GM19395 (cell line): ENCODE data around the gene NEK7.
"Not testable (repeated sequence)": the region's sequence is repeated elsewhere in the genome, so short reads cannot be mapped to it uniquely, and the experiment has no call there.

ENCODE experiments used
- ATAC-seq: cut with Tn5 transposase; IDR thresholded peaks from one replicate; pipeline ENCODE4 v1.9.1; 2021; ENCODE audit warnings: mild to moderate bottlenecking, moderate library complexity; ENCODE audit not compliant: unreplicated experiment

Gene NEK7

DNA sequence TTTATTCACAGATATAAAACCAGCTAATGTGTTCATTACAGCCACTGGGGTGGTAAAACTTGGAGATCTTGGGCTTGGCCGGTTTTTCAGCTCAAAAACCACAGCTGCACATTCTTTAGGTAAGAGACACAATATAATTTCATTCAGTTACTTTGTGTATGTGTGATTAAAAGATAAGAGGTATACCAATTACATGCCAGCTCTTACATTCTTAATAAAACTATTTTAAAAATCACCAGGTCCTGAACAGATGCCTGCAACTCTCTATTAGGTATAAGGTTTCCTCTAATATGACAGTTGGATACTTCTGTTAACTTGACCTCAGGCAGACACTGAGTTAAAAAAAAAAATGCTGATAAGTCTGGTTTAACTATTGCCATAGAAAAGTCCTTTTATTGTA lies 122.1 kb downstream of the NEK7 start:
- ATAC-seq = no peak

DNA sequence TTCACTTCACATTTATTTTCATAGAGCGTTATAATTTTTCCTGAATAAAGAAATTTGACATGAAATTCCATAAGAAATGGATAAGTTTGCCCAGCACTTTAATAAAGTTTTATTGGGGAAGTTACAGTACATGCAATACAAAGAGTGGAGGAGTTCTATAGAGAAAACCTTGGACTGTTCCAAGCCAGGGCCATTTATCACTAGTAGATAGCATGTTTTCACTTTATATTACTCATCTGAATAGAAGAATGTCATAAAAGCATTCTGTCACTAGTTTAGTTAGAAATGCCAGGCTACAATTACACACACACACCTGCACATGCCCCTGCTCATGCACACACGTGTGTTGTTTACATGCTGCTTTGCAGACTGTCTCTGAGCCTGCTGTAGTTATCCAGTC lies 123.3 kb downstream of the NEK7 start:
- ATAC-seq = no peak

DNA sequence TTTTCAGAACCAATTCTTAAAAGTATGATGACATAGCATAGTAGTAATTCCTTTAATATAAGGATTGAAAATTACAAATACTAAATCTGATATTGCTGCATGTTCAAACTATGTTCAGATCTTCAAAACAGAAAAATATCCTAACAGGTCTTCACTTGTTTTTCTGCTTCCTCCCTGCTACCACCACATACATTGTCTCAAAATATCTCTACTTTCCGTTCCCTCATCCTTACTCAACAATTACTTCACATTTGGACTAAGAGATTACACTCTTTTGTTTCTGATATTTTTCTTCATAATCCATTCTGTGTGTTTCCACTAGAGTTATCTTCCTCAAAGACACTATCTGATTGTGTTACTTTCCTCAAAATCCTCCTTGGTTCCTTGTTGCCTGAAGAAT lies 125.1 kb downstream of the NEK7 start:
- ATAC-seq = no peak

DNA sequence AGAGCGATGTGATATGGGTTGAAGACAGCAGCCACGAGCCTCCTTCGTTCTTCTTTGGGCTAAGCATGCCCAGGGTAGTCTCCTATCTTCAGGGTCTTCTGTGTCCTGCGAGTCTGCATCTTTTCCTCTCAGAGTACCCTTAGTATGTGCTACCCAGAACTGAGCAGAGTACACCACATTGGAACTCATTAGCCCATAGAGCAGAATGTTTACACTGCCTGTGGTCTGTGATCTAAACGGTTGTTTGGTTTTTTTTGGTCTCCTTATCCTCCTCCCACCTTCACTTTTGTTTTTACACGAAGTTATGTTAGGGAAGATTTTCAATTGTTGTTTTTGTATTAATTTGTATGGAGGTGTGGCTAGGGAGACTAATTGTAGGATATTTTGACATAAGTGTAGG lies 126.4 kb downstream of the NEK7 start:
- peak; percentile 73 for ATAC-seq

DNA sequence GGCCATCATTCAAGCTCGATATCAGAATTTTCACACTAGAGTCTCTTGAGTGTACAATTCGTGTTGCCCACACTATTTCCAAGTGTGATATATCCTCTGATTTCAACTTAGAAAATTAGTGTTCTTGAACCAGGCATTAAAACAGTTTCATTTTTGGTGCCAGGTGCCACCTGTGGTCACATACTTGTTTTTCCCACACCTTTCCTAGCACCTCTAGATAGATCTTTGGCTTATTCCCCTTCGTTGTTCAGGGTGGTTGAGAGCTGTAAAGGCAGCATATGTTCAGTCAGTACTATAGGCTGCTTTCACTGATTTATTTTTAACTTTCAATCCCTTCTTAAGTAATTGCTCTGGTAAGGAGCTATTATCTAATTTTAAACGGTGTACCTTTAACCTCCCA lies 131.1 kb downstream of the NEK7 start:
- ATAC-seq = no peak

DNA sequence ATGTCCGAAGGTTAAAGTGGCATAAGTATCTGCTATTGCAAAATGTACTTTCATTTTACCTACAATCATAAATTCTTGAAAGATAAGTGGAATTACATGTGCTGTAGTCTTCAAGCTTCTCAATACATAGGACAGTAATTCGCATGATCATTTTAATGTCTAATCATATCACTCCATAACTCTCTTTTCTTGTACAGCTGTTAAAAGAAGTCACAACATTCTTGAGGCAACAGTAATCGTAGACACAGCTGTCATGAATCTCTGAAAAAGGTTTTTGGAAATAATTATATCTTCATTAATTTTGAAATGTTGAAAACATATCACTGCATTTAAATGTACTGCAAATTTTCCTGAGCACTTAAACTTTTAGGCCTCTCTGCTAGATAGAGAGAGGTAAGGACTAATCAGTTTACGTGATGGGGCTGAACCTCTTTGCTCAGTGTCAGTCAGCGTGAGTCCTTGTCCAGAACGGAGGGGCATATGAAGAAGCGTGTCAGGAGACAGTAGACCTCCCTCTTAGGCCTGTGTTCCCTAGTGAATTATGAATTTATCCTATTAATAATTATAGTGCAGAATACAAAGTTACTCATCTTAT lies 133.4 kb downstream of the NEK7 start:
- no peak for ATAC-seq

DNA sequence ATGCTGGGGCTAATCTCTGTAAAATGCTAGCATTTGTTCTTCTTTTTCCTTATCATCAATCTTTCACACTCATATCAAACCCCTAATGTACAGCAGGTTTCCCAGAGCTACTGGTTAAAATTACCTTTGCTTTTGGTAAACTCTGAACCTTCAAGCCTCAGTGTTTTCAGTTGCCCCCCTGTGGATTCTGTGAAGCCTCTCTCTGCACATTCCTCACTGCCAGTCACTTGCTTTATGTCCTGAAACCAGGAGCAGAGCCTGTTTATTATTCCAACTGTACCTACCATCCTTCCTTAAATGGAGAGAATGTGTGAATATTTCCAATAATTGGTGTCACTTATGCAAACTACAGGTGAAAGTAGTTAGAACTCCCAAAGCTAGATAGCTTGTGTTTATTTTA lies 134.2 kb downstream of the NEK7 start:
- no peak for ATAC-seq

DNA sequence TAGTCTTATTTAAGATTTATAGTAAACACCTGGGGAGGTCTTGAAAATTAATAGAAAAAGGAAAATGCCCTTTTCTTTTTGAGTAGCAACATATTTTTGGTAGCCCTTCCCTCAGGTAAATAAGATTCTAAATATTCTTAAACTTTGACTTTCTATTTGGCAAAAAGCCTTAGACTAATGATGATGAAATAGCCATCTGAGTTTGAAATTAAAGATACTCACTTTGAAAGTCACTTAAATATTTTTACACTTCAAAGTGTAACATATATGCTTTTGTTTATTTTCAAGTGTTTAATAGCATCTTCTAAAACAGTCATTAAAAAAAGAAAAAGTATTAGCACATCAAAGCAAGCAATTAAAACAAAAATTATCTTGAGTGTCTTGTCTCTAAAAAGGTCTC lies 135.1 kb downstream of the NEK7 start:
- no peak for ATAC-seq

DNA sequence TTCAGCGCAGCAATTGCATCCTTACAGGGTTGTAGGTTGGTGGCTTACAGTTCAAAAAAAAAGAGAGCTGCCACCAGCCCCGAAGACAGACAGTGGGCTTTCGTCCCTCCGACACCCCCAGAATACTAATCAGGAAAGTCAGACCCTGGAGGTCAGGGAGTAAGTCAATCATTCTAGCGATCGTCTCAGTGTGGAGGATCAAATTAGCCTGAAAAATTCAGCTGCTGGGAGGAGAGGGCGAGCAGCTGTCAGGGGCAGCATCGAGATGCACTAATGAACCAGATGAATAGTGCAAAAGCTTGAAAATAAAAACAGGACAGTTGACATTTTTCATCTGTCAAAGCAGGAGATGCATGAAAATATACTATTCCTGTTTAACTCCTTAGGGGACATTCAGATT lies 138.4 kb downstream of the NEK7 start:
- no peak for ATAC-seq

DNA sequence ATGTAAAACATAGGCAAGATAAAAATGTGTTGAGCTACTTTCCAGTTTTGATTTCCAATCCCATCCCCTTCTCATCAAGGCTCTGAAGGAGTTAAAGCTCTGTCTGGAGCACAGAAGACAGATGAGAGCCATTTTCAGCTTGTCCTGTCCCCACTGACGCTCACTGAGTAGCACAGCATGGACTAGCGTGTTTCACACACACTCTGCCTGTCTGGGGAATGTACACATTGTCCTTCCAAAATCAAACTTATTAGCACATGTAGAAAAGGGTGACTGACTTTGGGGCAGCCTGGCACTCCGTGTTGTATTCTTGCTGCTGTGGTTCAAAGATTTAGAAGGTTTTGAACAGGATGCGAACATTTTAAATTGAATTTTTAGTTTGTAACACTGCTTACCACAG lies 139.2 kb downstream of the NEK7 start:
- ATAC-seq = no peak

DNA sequence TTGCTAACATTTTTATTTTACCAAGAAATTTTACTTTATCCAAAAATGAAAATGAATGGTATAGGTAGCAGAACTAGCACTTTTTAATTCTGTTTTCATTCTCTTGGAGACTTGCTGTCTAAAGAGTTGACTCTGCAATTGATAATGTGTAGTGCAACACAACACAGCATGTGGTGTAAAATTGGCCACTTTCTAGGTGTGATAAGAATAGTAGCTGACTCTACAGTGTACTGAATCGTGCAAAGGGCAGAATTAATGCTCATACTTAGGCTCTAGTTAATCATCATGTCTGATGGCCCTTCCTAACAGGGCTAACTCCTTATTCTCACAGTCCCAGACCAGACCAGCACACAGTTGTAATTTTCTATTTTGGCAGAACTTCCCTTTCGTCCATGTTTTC lies 140.5 kb downstream of the NEK7 start:
- no peak for ATAC-seq

DNA sequence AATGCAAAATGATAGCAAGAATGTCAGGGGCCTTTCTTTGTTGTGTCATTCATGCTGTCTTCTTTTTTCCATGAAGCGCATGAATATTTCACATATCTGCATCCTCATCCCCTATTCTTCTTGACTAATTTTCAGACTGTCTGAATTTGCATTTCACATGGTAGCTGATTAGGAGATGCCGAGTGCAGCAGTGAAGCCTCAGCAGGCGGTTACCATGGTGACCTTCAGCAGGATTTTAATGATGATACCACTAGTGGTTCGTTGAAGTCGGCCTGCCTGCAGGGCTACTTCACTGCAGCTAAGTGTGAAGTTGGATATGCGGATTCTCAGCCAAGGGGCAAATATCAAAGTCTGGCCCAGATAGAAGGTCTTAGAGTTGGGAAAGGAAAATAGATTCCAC lies 141.8 kb downstream of the NEK7 start:
- no peak for ATAC-seq

DNA sequence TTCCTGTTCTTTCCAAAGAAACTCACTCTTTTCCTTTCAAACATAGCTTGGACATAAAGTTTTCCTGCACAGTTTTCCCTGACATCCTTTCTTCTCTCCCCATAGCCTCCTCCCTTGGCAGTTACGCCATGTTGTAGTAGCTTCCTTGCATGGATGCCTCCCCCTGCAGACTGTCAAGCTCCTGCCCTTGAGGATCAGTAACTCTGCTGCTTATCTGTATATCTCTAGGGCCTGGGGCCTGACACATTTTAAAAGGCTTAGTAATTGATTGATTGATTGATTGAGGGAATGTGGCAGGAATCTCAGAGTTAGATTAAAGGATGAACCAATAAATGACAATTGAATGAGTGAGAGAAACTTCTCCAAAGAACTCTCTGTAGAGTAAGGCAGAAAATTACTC lies 143.7 kb downstream of the NEK7 start:
- ATAC-seq = no peak

DNA sequence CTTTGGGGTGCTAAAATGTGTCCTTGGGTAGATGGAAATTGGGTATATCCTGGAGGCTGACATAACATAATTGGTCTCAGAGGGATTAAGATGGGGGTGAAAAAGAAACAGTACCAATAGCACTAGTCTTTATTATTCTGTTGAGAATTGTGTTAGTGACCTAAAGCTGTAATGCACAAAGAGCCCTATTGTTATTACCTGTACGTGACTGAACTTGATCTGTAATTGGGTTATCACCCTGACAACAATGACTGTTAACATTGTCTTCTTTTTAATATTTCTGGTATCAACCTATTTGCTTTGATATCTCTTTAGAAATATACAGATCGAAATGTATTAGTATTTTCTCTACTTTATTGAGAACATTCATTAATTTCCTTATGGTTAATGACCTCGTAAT lies 147.6 kb downstream of the NEK7 start:
- no peak for ATAC-seq

DNA sequence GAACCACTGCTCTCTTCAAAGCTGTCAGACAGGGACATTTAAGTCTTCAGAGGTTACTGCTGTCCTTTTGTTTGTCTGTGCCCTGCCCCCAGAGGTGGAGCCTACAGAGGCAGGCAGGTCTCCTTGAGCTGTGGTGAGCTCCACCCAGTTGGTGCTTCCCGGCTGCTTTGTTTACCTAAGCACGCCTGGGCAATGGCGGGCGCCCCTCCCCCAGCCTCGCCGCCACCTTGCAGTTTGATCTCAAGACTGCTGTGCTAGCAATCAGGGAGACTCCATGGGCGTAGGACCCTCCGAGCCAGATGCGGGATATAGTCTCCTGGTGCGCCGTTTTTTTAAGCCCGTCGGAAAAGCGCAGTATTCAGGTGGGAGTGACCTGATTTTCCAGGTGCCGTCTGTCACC lies 158.0 kb downstream of the NEK7 start:
- ATAC-seq = not testable (repeated sequence)

DNA sequence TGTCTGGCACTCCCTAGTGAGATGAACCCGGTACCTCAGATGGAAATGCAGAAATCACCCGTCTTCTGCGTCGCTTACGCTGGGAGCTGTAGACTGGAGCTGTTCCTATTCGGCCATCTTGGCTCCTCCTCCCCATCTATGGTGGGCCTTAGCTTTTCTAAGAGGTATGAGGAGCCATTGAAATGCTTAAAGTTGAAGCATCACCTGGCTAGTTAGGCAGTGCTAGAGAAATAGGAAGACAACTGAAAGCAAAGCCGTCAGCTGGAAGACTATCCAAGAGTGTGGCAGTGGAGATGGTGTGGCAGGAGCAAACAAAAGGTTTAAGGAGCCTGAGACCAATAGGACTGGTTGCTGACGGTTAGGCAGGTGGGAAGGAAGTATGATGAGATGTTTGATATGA lies 158.5 kb downstream of the NEK7 start:
- ATAC-seq = not testable (repeated sequence)

DNA sequence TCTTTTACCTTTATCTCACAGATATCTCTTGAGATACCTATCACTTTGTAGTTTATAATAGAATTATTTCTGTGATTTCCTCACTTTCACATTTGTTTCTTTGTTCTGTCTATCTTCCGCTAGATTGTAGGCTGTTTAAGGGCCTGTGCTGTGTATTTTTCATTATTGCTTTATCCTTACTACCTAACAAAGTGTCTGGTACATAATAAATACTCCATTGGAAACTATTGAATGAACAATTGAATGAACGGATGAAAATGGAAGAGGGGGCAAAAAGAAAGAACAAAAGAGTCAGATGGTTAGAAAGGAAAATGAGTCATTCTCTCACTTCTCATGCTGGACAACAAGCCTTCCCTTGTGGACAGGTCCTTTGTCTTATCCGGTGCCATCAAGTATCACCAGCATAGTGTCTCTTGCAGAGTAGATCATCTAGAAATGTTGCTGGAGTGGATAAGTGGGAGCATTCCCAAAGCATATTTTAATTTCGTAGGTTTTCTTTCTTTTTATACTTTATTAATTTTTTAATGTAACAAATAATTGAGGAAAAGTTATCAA lies 159.8 kb downstream of the NEK7 start:
- no peak for ATAC-seq

DNA sequence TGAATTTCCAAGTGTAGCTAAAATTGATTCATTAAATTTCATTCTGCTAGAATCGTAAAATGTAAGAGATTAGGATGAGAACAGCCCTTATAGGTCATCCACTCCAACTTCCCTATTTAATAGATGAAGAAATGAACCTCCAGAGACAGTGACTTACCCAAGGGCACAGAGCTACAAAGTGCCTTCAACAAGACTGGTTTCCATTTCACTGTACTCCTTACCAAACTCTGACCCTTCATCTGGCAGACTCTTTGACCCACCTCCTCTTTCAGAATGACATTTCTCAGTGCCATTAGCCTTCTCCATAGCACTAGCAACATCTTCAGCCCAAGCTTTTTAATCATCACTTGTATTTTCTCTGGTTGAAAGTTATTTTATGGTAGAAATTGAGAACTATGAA lies 161.3 kb downstream of the NEK7 start:
- peak; percentile 78 for ATAC-seq

DNA sequence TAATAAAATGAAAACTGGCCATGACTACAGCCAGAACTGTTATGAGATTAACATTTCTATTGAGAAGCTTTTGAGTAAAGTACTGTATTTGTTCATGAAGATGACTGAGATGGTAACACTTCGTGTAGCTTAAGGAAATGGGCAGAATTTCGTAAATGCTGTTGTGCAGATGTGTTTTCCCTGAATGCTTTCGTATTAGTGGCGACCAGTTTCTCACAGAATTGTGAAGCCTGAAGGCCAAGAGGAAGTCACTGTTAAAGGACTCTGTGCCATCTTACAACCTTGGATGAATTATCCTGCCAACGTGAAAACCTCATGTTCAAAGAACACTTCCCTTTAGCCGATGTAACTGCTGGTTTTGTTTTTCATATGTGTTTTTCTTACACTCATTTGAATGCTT lies 164.0 kb downstream of the NEK7 start:
- no peak for ATAC-seq

DNA sequence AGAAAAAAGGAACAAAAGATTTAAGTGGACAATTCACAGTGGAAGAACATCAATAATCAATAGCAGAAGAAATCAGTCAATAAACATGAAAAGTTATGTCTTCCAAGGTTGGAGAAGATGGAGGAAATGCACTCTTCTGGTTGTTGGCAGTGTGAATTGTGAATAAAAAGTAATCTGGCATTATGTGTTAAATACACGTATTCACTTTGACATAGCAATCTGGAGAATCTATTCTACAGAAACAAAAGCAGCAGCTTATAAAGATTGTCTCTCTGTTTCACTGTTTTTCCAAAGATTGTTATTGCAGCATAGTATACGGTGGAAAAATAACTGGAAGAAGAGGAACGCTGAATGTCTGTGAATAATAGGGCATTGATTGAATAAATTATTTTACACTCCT lies 169.4 kb downstream of the NEK7 start:
- no peak for ATAC-seq

DNA sequence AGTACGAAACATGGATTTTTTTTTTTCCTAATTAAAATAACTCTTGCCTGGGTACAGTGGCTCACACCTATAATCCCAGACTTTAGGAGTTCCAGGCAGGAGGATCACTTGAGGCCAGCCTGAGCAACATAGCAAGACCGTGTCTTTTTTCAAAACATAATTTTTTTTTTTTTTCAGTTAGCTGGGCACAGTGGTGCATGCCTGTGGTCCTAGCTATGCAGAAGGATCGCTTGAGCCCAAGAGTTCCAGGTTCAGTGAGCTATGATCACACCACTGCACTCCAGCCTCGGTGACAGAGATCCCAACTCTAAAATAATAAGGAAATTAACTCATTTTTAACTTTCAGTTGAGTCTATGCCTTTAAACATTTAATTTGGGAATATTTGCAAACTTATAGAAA lies 170.1 kb downstream of the NEK7 start:
- ATAC-seq = no peak

DNA sequence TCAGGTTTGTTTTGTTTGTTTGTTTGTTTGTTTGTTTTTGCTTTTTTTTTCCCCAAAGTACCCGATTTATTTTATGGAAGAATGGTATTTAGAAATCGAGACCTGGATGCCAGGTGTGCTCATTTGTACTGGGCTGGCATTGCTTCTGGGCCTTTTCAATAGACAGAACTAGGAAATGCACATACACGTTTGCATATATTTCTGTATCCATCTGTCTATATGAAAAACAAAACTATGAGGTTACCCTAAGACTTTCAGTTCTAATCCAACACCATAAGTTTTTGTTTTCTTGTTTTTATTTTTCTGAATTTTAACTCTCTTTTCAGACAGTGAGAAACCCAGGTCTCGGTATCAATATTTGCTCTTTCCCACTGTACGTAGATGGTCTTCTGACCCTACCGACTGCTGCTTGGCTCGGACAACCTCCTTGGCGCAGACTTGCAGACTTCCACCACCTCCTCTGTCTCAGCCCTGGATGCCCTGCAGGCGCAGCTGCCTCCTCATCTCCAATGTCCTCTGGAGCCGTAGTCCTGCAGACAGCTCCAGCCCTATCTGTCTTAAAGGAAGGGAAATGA lies 171.7 kb downstream of the NEK7 start:
- ATAC-seq = peak; percentile 66

DNA sequence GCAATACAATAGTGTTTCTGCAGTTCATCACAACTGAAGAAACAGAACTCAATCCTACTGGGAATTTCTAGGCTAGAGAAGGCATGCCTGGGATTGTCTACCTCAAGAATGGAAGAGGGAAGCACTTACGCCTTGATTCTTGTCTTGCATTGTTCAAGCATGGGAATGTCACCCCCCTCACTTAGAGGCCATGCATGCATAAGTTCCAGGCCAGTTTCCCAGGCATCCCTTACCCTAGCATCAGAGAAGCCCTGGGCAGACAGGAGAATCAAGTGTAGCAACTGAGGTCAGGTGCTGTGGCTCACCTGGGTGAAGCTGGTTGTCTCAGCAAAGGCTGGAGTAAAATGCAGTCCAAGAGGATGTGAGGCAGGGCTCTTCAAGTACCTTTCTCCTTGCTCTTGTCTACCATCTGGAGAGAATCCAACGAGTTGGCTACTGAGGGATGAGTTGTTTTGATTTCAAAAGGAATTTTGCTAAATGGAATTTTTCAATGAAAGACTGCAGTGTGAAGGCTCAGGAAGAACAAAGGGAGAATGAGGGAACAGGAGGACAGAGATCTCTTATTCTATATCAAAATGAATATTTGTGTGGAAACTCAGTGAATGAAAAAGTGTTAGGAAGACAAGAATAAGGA lies 174.3 kb downstream of the NEK7 start:
- ATAC-seq = no peak
